Chondrocyte (in vitro differentiated cells): ENCODE measurements around the gene OR10H5. TPM values are rescaled to one million over a fixed set of nuclear protein-coding genes. Genes with fewer than 3 reads are reported as not detected.
"Not testable (repeated sequence)": the region's sequence is repeated elsewhere in the genome, so short reads cannot be mapped to it uniquely, and the experiment has no call there.

ENCODE experiments used
- DNase-seq: peaks from one replicate; pipeline ENCODE4 v3.0.0; 2021; ENCODE audit warnings: mixed read lengths, low spot score
- H3K27ac Mint-ChIP-seq: one replicate; pipeline ENCODE4 v1.8.0; 2021; ENCODE audit warnings: mild to moderate bottlenecking, moderate library complexity, mixed read lengths; ENCODE audit not compliant: unreplicated experiment
- H3K27me3 Mint-ChIP-seq: 2 replicates; pipeline ENCODE4 v1.8.0; 2021; ENCODE audit warnings: low read depth, mixed read lengths
- H3K36me3 Mint-ChIP-seq: 2 replicates; pipeline ENCODE4 v1.8.0; 2021; ENCODE audit warnings: low read depth, mixed read lengths
- H3K4me1 Mint-ChIP-seq: 2 replicates; pipeline ENCODE4 v1.8.0; 2021; ENCODE audit warnings: low read depth, mild to moderate bottlenecking, mixed read lengths
- H3K4me3 Mint-ChIP-seq: one replicate; pipeline ENCODE4 v1.8.0; 2021; ENCODE audit warnings: mild to moderate bottlenecking, moderate library complexity, mixed read lengths; ENCODE audit not compliant: unreplicated experiment
- H3K9me3 Mint-ChIP-seq: 2 replicates; pipeline ENCODE4 v1.8.0; 2021; ENCODE audit warnings: low read depth, mixed read lengths
- total RNA-seq: library from RNA; stranded (reverse); gene quantifications from 3 replicates; pipeline ENCODE4 v1.2.1, GENCODE V29; 2021
- TF ChIP-seq, protein P1 (sequence below): fragments of 200-600 bp; sonication (generic); IDR thresholded peaks from 2 replicates; pipeline ENCODE4 v1.5.0; 2021; ENCODE audit warnings: antibody characterized with exemption, mild to moderate bottlenecking, moderate library complexity

The OR10H5 gene
- total RNA-seq, 1 donor from 2014 or later: not detected

DNA sequence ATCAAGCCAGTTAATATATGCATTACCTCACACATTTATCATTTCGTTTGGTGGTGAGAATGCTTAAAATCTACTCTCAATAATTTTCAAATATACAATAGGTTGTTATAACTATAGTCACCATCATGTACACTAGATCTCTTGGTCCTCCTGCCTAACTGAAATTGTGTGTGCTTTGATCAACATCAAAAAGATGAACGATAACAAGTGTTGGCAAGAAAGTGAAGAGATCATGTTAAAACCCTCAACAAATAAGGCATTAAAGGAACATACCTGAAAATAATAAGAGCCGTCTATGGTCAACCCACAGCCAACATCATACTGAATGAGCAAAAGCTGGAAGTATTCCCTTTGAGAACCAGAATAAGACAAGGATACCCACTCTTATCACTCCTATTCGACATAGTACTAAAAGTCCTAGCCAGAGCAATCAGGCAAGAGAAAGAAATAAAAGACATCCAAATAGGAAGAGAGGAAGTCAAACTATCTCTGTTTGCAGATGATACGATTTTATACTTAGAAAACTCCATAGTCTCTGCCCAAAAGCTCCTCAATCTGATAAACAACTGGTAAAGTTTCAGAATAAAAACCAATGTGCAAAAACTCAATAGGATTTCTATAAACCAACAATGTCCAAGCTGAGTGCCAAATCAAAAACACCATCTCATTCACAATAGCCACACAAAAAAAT lies 55.9 kb downstream of the OR10H5 start:
- Mint-ChIP-seq H3K27ac (no peak overlapping the region), H3K4me3 (no peak overlapping the region), H3K9me3 (peaks cover 17% of the 10 kb centered on the region), H3K36me3 (no peaks in the 10 kb centered on the region), H3K27me3 (no peaks in the 10 kb centered on the region), H3K4me1 (no peaks in the 10 kb centered on the region)
- TF ChIP-seq, protein P1, sequence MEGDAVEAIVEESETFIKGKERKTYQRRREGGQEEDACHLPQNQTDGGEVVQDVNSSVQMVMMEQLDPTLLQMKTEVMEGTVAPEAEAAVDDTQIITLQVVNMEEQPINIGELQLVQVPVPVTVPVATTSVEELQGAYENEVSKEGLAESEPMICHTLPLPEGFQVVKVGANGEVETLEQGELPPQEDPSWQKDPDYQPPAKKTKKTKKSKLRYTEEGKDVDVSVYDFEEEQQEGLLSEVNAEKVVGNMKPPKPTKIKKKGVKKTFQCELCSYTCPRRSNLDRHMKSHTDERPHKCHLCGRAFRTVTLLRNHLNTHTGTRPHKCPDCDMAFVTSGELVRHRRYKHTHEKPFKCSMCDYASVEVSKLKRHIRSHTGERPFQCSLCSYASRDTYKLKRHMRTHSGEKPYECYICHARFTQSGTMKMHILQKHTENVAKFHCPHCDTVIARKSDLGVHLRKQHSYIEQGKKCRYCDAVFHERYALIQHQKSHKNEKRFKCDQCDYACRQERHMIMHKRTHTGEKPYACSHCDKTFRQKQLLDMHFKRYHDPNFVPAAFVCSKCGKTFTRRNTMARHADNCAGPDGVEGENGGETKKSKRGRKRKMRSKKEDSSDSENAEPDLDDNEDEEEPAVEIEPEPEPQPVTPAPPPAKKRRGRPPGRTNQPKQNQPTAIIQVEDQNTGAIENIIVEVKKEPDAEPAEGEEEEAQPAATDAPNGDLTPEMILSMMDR: no peak
- no peak for DNase-seq

DNA sequence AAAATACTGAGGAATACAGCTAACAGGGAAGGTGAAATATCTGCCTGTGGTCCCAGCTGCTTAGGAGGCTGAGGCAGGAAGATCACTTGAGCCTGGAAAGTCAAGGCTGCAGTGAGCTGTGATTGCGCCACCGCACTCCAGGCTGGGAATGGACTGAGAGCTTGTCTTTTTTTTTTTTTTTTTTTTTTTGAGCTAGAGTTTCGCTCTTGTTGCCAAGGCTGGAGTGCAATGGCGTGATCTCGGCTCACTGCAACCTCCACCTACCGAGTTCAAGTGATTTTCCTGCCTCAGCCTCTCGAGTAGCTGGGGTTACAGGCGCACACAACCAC lies 56.4 kb downstream of the OR10H5 start:
- not testable (repeated sequence) for H3K36me3 Mint-ChIP-seq, H3K27me3 Mint-ChIP-seq, H3K4me1 Mint-ChIP-seq, H3K27ac Mint-ChIP-seq, H3K4me3 Mint-ChIP-seq, DNase-seq
- H3K9me3 Mint-ChIP-seq: peaks cover 15% of the 10 kb centered on the region

DNA sequence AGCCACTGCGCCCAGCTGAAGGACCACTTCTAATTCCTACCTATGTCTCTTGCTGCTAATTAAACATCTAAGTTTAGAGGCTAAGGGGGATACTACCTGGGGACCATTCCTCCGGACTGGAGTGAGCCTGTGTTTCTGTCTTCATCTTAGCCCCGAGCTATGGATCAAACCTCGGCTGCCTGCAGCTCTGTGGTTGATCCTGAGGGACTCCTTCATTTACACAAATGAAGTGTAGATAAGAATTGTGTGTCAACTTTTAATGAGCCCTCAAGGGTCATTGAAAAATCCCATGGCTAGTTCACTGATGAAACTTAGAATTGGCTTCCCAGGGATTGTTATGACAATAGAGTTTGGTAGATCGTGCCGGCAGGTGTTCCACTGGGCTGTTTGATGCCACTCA lies 59.5 kb downstream of the OR10H5 start:
- TF ChIP-seq, protein P1: no peak
- H3K4me1 Mint-ChIP-seq: no peaks in the 10 kb centered on the region

DNA sequence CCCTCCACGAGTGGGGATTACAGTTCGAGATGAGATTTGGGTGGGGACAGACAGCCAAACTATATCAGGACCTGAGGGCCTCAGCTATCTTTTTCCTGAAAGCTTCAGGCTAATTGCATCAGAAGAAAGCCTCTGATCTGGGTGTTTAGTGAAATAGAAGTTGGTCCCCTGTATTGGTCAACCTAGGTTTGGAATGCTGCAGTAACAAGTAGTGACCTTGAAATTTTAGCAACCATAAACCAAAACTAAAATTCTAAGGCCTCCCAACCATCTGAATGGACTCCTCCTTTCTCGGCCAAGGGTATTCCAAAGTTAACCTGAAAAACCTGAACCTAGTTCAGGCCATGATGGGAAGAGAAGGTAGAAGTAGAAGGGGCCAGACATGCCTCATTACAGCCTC lies 62.9 kb downstream of the OR10H5 start:
- Mint-ChIP-seq H3K27ac (no peak overlapping the region), H3K4me1 (no peaks in the 10 kb centered on the region), H3K36me3 (no peaks in the 10 kb centered on the region), H3K9me3 (peaks cover 31% of the 10 kb centered on the region), H3K4me3 (no peak overlapping the region), H3K27me3 (no peaks in the 10 kb centered on the region)
- DNase-seq: no peak
- TF ChIP-seq, protein P1: no peak

More for the DNA sequence above, 59.5 kb downstream of the OR10H5 start:
- no peaks in the 10 kb centered on the region for H3K27me3 Mint-ChIP-seq
- peaks cover 17% of the 10 kb centered on the region for H3K9me3 Mint-ChIP-seq
- no peak overlapping the region for H3K4me3 Mint-ChIP-seq
- DNase-seq: no peak
- no peaks in the 10 kb centered on the region for H3K36me3 Mint-ChIP-seq
- no peak overlapping the region for H3K27ac Mint-ChIP-seq

Other genes with a start within 250 kb of the OR10H5 start
- not detected in 3 replicates for gene CYP4F8, start 172.4 kb upstream of the OR10H5 start, total RNA-seq
- gene CYP4F3, start 146.8 kb upstream of the OR10H5 start, total RNA-seq: not detected in 3 replicates
- not detected in 3 replicates for gene CYP4F12, start 114.6 kb upstream of the OR10H5 start, total RNA-seq
- gene OR10H2, start 59.6 kb upstream of the OR10H5 start, total RNA-seq: not detected in 3 replicates
- not detected in 3 replicates for gene OR10H3, start 49.7 kb upstream of the OR10H5 start, total RNA-seq
- gene OR10H1, start 28.0 kb downstream of the OR10H5 start, total RNA-seq: not detected in 3 replicates
- not detected in 3 replicates for gene CYP4F2, start 110.4 kb downstream of the OR10H5 start, total RNA-seq
- gene CYP4F11, start 146.9 kb downstream of the OR10H5 start, total RNA-seq: not detected in 3 replicates
- gene OR10H4, start 161.3 kb downstream of the OR10H5 start, total RNA-seq: not detected in 3 replicates